C4-2B (cell line): ENCODE measurements around the gene SMIM5.

Experiments used
- CTCF ChIP-seq: fragments of 450-650 bp; conservative IDR thresholded peaks from 2 replicates; pipeline ENCODE4 v1.5.1; 2017; ENCODE audit warnings: mild to moderate bottlenecking
- ZFX ChIP-seq: fragments of 450-650 bp; IDR thresholded peaks from 2 replicates; pipeline ENCODE4 v1.6.1; 2017

GRCh38 chr17:75676461-75676860, 43.2 kb downstream of the SMIM5 start:
- TF ChIP-seq CTCF (no peak), ZFX (no peak)
